Kidney epithelial cell (primary cell): ENCODE data around the gene ITPRID2. TPM values are rescaled to one million over a fixed set of nuclear protein-coding genes. Genes with fewer than 3 reads are reported as not detected.
"Not testable (repeated sequence)": the region's sequence is repeated elsewhere in the genome, so short reads cannot be mapped to it uniquely, and the experiment has no call there.

Experiments
- DNase-seq: peaks from one replicate; pipeline ENCODE4 v3.0.0-alpha.2; 2010; ENCODE audit warnings: low read depth
- H3K27me3 ChIP-seq: 2 replicates; pipeline ENCODE4 v1.6.0; 2011; ENCODE audit warnings: low read length; ENCODE audit not compliant: control insufficient read depth, insufficient read depth
- H3K36me3 ChIP-seq: 2 replicates; pipeline ENCODE4 v1.5.1; 2011; ENCODE audit warnings: low read length; ENCODE audit not compliant: control insufficient read depth, insufficient read depth
- H3K4me3 ChIP-seq: 2 replicates; pipeline ENCODE4 v1.5.1; 2011; ENCODE audit warnings: low read depth, mild to moderate bottlenecking, control low read depth, low read length
- CTCF ChIP-seq: IDR thresholded peaks from 2 replicates; pipeline ENCODE4 v1.5.1; 2011; ENCODE audit warnings: mild to moderate bottlenecking, moderate library complexity, low read length, control low read depth, inconsistent platforms; ENCODE audit not compliant: insufficient read depth, poor library complexity, severe bottlenecking
- total RNA-seq: library from RNA; depleted of rRNA; stranded (reverse); fragments of >200 nt; gene quantifications from 2 replicates; pipeline ENCODE4 v1.2.3, GENCODE V29; 2015

ITPRID2 gene
- total RNA-seq, 1 donor from 2014 or later = 60.2 TPM

- H3K4me3 ChIP-seq = no peak overlapping the region
- no peaks in the 10 kb centered on the region for H3K27me3 ChIP-seq
- DNase-seq = no peak
- H3K36me3 ChIP-seq = no peaks in the 10 kb centered on the region
- TF ChIP-seq CTCF = no peak
These were observed 67.2 kb downstream of the ITPRID2 start for GRCh38 chr2:181958726-181959125.

GRCh38 chr2:181959508-181959907 is 68.0 kb downstream of the ITPRID2 start:
- no peaks in the 10 kb centered on the region for H3K27me3 ChIP-seq
- no peak for DNase-seq
- H3K36me3 ChIP-seq = no peaks in the 10 kb centered on the region
- TF ChIP-seq CTCF = no peak
- H3K4me3 ChIP-seq = no peak overlapping the region

- not testable (repeated sequence) for DNase-seq, H3K4me3 ChIP-seq, H3K27me3 ChIP-seq, H3K36me3 ChIP-seq
These were observed 69.6 kb downstream of the ITPRID2 start for GRCh38 chr2:181961167-181961566.

- no peak for DNase-seq
- H3K36me3 ChIP-seq = no peaks in the 10 kb centered on the region
These were observed 70.6 kb downstream of the ITPRID2 start for GRCh38 chr2:181962142-181962541.

GRCh38 chr2:181970160-181970794 is 78.7 kb downstream of the ITPRID2 start:
- Histone ChIP-seq H3K36me3 (no peaks in the 10 kb centered on the region), H3K27me3 (no peaks in the 10 kb centered on the region), H3K4me3 (no peak overlapping the region)
- TF ChIP-seq CTCF = no peak
- DNase-seq = no peak

More at GRCh38 chr2:181962142-181962541, 70.6 kb downstream of the ITPRID2 start:
- Histone ChIP-seq H3K27me3 (no peaks in the 10 kb centered on the region), H3K4me3 (no peak overlapping the region)
- TF ChIP-seq CTCF = no peak

GRCh38 chr2:181971032-181971431 is 79.5 kb downstream of the ITPRID2 start:
- Histone ChIP-seq H3K36me3 (no peaks in the 10 kb centered on the region), H3K27me3 (no peaks in the 10 kb centered on the region), H3K4me3 (no peak overlapping the region)
- no peak for DNase-seq
- TF ChIP-seq CTCF = no peak
